ENCODE results near the gene ARMC8. TPM values are rescaled to one million over a fixed set of nuclear protein-coding genes. Genes with fewer than 3 reads are reported as not detected.

Gene ARMC8
- total and polyA plus RNA-seq, 2 of the 8 experiments (the other 6 are each of a cell fraction or from before 2014, with no cell fraction given), result 47.3 to 58.5 TPM

GRCh38 chr3:138257986-138258385 is 70.9 kb downstream of the ARMC8 start:
- H3K23ac ChIP-seq (ENCODE audit: insufficient read length), result no peak overlapping the region
- no peak overlapping the region for H2BK20ac ChIP-seq (ENCODE audit: low read length)
- no peak overlapping the region for H3K4ac ChIP-seq (replicated peaks; ENCODE audit: insufficient read length, low read depth, low read length)
- H2AK5ac ChIP-seq (ENCODE audit: low read depth, low read length), result no peak overlapping the region
- H3K27ac ChIP-seq (ENCODE audit: low read depth, low read length), result no peak overlapping the region
- POLR2A ChIA-PET (ENCODE audit: partially characterized antibody), result no interaction called here
- H2BK15ac ChIP-seq (ENCODE audit: low read length), result no peak overlapping the region
- H4K8ac ChIP-seq (ENCODE audit: extremely low read depth, insufficient read depth, low read length), result no peak overlapping the region
- DNase-seq (ENCODE audit: low read depth in 1 of 2, low spot score in 2 of 2) (no peak), FAIRE-seq (no peak)
- WGBS, 2 experiments (ENCODE audit: extremely low coverage in 1 of 2, insufficient coverage in 1 of 2, insufficient read length in 1 of 2, insufficient replicate concordance in 2 of 2, low coverage in 1 of 2, low lambda C conversion rate in 2 of 2, missing lambda C conversion rate in 1 of 2), result 90% methylated on average over 1 of the region's 1 CpG; no CpG with 5 or more reads in 1 of the 2 experiments
- no peaks in the 10 kb centered on the region for H3K9me3 ChIP-seq (ENCODE audit: insufficient read depth in 2 of 2, low read depth in 1 of 2, low read length in 1 of 2)
- H3K23me2 ChIP-seq (ENCODE audit: low read depth, low read length), result no peaks in the 10 kb centered on the region
- no peak overlapping the region for H3K4me2 ChIP-seq (ENCODE audit: insufficient read depth in 1 of 2, low read depth in 2 of 2, low read length in 2 of 2)
- H3K18ac ChIP-seq (ENCODE audit: extremely low read depth, low read length), result no peak overlapping the region
- H4K20me1 ChIP-seq (replicated peaks in 1 of 2; ENCODE audit: control insufficient read depth in 1 of 2, insufficient read depth in 2 of 2, low read length in 2 of 2), result no peaks in the 10 kb centered on the region
- H3K9ac ChIP-seq (replicated peaks in 1 of 4; ENCODE audit: extremely low read depth in 1 of 4, low read depth in 3 of 4, low read length in 3 of 4), result no peak overlapping the region
- H4K5ac ChIP-seq (ENCODE audit: insufficient read length, low read depth, low read length), result no peak overlapping the region
- no peak overlapping the region for H2AFZ ChIP-seq (ENCODE audit: low read length)
- H2BK12ac ChIP-seq (ENCODE audit: low read depth, low read length), result no peak overlapping the region
- H3K79me2 ChIP-seq (ENCODE audit: control insufficient read depth in 1 of 2, insufficient read depth in 2 of 2, low read length in 2 of 2), result no peaks in the 10 kb centered on the region
- CTCF ChIA-PET (ENCODE audit: partially characterized antibody), result no interaction called here
- H3K36me3 ChIP-seq (ENCODE audit: control insufficient read depth in 2 of 4, insufficient read depth in 4 of 4, low read length in 3 of 4), result no peaks in the 10 kb centered on the region
- H3K14ac ChIP-seq (ENCODE audit: insufficient read length), result no peak overlapping the region
- no peak overlapping the region for H3K56ac ChIP-seq (replicated peaks; ENCODE audit: insufficient read length, low read depth, low read length)
- no peak overlapping the region for H2BK120ac ChIP-seq (replicated peaks; ENCODE audit: low read depth, low read length)
- H4K91ac ChIP-seq (replicated peaks; ENCODE audit: insufficient read length, low read length), result no peak overlapping the region
- TF ChIP-seq KDM5A (IDR thresholded peaks at IDR 0.05; ENCODE audit: low read length) (no peak), CEBPB (IDR thresholded peaks at IDR 0.05; ENCODE audit: low read depth, low read length) (no peak), PHF8 (conservative IDR thresholded peaks at IDR 0.05; ENCODE audit: low read depth, low read length) (no peak), JUN (IDR thresholded peaks at IDR 0.05; ENCODE audit: low read depth, low read length) (no peak)
- H3K4me1 ChIP-seq (replicated peaks in 1 of 4; ENCODE audit: control insufficient read depth in 3 of 4, insufficient read depth in 4 of 4, low read length in 3 of 4), result no peaks in the 10 kb centered on the region
- H3K79me1 ChIP-seq (ENCODE audit: low read depth, low read length), result no peaks in the 10 kb centered on the region
- no peak overlapping the region for H2BK5ac ChIP-seq (ENCODE audit: low read depth, low read length)
- no peak overlapping the region for H3K4me3 ChIP-seq (ENCODE audit: extremely low read depth in 1 of 4, insufficient read depth in 2 of 4, low read depth in 3 of 4, low read length in 4 of 4)
- no peaks in the 10 kb centered on the region for H3K27me3 ChIP-seq (replicated peaks in 1 of 4; ENCODE audit: control insufficient read depth in 3 of 4, extremely low read depth in 1 of 4, insufficient read depth in 3 of 4, low read length in 3 of 4)

Measured in H1 (cell line).